WERI-Rb-1 (cell line): ENCODE results near the gene LNX1.

Experiments used
- DNase-seq: peaks from one replicate; pipeline ENCODE4 v3.0.0-alpha.2; 2020
- H3K27ac ChIP-seq: fragments of 250-450 bp; sonication (Bioruptor Pico); 2 replicates; pipeline ENCODE4 v1.5.1; 2020; ENCODE audit warnings: mild to moderate bottlenecking, moderate library complexity
- H3K27me3 ChIP-seq: fragments of 250-450 bp; sonication (Bioruptor Pico); 2 replicates; pipeline ENCODE4 v1.5.1; 2021; ENCODE audit warnings: mild to moderate bottlenecking, low read depth, moderate library complexity; ENCODE audit not compliant: insufficient read depth, severe bottlenecking
- H3K36me3 ChIP-seq: fragments of 250-450 bp; sonication (Bioruptor Pico); 2 replicates; pipeline ENCODE4 v1.5.1; 2020; ENCODE audit warnings: mild to moderate bottlenecking, moderate library complexity
- H3K4me3 ChIP-seq: 2 replicates; pipeline ENCODE4 v1.5.1; 2011; ENCODE audit warnings: low read depth, mild to moderate bottlenecking, control low read depth, low read length
- H3K9me3 ChIP-seq: fragments of 250-450 bp; sonication (Bioruptor Pico); 2 replicates; pipeline ENCODE4 v1.5.1; 2021; ENCODE audit warnings: mild to moderate bottlenecking, moderate library complexity; ENCODE audit not compliant: severe bottlenecking
- CTCF ChIP-seq: IDR thresholded peaks from 2 replicates; pipeline ENCODE4 v1.5.1; 2011; ENCODE audit warnings: low read depth, mild to moderate bottlenecking, control low read depth, inconsistent platforms, low read length

LNX1 gene

GRCh38 chr4:53490965-53491622 lies 100.2 kb downstream of the LNX1 start:
- peak; percentile 36; the same call in 1 of the 2 replicates for TF ChIP-seq CTCF
- Histone ChIP-seq H3K36me3 (no peaks in the 10 kb centered on the region), H3K27ac (no peak overlapping the region), H3K27me3 (peaks cover 9% of the 10 kb centered on the region), H3K4me3 (no peak overlapping the region), H3K9me3 (no peaks in the 10 kb centered on the region)
- DNase-seq, result peak; percentile 11

- Histone ChIP-seq H3K4me3 (no peak overlapping the region), H3K9me3 (no peaks in the 10 kb centered on the region), H3K27ac (no peak overlapping the region), H3K36me3 (no peaks in the 10 kb centered on the region), H3K27me3 (peaks cover 9% of the 10 kb centered on the region)
- TF ChIP-seq CTCF, result no peak
- no peak for DNase-seq
Observed at GRCh38 chr4:53490161-53490956, 100.9 kb downstream of the LNX1 start.

- Histone ChIP-seq H3K36me3 (no peaks in the 10 kb centered on the region), H3K27ac (no peak overlapping the region), H3K4me3 (no peak overlapping the region), H3K27me3 (peaks cover 14% of the 10 kb centered on the region), H3K9me3 (no peaks in the 10 kb centered on the region)
- TF ChIP-seq CTCF, result no peak
- no peak for DNase-seq
Observed at GRCh38 chr4:53489279-53489889, 101.9 kb downstream of the LNX1 start.

GRCh38 chr4:53487766-53488165 lies 103.5 kb downstream of the LNX1 start:
- DNase-seq, result no peak
- Histone ChIP-seq H3K36me3 (no peaks in the 10 kb centered on the region), H3K4me3 (no peak overlapping the region), H3K27me3 (peaks cover 19% of the 10 kb centered on the region), H3K27ac (no peak overlapping the region), H3K9me3 (no peaks in the 10 kb centered on the region)
- no peak for TF ChIP-seq CTCF

- Histone ChIP-seq H3K4me3 (no peak overlapping the region), H3K9me3 (no peaks in the 10 kb centered on the region), H3K36me3 (no peaks in the 10 kb centered on the region), H3K27ac (no peak overlapping the region), H3K27me3 (peaks cover 32% of the 10 kb centered on the region)
- DNase-seq, result no peak
- TF ChIP-seq CTCF, result no peak
Observed at GRCh38 chr4:53485658-53486040, 105.6 kb downstream of the LNX1 start.
